Measurements from ENCODE around the gene NMRK1.

DNA sequence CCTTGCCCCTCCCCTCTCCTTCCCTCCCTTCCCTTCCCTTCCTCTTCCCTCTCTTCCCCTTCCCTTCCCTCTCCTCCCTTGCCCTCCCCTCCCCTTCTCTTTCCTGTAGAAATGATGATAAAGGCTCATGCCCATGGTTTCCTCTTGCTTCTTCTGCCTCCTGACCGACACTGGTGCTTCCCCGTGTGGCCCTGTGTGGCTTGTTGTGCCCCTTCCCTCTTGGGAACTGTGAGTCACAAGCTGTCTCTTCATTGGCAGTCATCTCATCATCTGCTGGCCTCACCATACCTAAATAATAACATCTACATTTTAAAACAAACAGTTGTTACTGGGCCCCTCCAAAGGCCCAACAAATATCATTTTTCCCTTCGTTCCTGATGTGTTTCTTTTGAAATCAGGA lies 48.2 kb downstream of the NMRK1 start:
- TF ChIP-seq, protein P1, sequence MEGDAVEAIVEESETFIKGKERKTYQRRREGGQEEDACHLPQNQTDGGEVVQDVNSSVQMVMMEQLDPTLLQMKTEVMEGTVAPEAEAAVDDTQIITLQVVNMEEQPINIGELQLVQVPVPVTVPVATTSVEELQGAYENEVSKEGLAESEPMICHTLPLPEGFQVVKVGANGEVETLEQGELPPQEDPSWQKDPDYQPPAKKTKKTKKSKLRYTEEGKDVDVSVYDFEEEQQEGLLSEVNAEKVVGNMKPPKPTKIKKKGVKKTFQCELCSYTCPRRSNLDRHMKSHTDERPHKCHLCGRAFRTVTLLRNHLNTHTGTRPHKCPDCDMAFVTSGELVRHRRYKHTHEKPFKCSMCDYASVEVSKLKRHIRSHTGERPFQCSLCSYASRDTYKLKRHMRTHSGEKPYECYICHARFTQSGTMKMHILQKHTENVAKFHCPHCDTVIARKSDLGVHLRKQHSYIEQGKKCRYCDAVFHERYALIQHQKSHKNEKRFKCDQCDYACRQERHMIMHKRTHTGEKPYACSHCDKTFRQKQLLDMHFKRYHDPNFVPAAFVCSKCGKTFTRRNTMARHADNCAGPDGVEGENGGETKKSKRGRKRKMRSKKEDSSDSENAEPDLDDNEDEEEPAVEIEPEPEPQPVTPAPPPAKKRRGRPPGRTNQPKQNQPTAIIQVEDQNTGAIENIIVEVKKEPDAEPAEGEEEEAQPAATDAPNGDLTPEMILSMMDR (conservative IDR thresholded peaks at IDR 0.05 in 1 of 2, IDR thresholded peaks at IDR 0.05 in 1 of 2; ENCODE audit: extremely low read depth in 1 of 2, insufficient read depth in 1 of 2, low read depth in 1 of 2, low read length in 2 of 2): no peak
- TF ChIP-seq EZH2 (IDR thresholded peaks at IDR 0.05; ENCODE audit: borderline replicate concordance, low read length): no peak
